Neural cell (in vitro differentiated cells): ENCODE measurements around the gene FN3KRP. TPM values are rescaled to one million over a fixed set of nuclear protein-coding genes. Genes with fewer than 3 reads are reported as not detected.

Source experiments
- H2AFZ ChIP-seq: fragments of 200-600, 300-800 bp; sonication (generic), shearing (Covaris generic); 2 replicates; pipeline ENCODE4 v1.6.0; 2014; ENCODE audit warnings: low read depth, mild to moderate bottlenecking, antibody characterized with exemption, low read length, moderate library complexity
- H3F3A ChIP-seq: fragments of 200-600 bp; shearing (Covaris generic); 2 replicates; pipeline ENCODE4 v1.6.1; 2016; ENCODE audit warnings: mild to moderate bottlenecking, moderate library complexity, mixed read lengths, antibody characterized with exemption, low read length; ENCODE audit not compliant: insufficient read depth, poor library complexity, severe bottlenecking
- H3K27ac ChIP-seq: fragments of 200-600, 300-800 bp; sonication (generic), shearing (Covaris generic); 2 replicates; pipeline ENCODE4 v1.5.1; 2014; ENCODE audit warnings: mild to moderate bottlenecking, low read length, moderate library complexity
- H3K27me3 ChIP-seq: fragments of 300-800, 200-600 bp; sonication (generic), shearing (Covaris generic); 2 replicates; pipeline ENCODE4 v1.6.0; 2014; ENCODE audit warnings: mild to moderate bottlenecking, low read depth, low read length, moderate library complexity; ENCODE audit not compliant: insufficient read depth
- H3K36me3 ChIP-seq: fragments of 300-800, 200-600 bp; sonication (generic), shearing (Covaris generic); 2 replicates; pipeline ENCODE4 v1.5.1; 2014; ENCODE audit warnings: mild to moderate bottlenecking, antibody characterized with exemption, low read length, moderate library complexity; ENCODE audit not compliant: insufficient read depth
- H3K4me2 ChIP-seq: fragments of 300-800, 200-600 bp; sonication (generic), shearing (Covaris generic); 2 replicates; pipeline ENCODE4 v1.6.0; 2014; ENCODE audit warnings: mild to moderate bottlenecking, low read length
- H3K4me3 ChIP-seq: fragments of 300-800, 200-600 bp; sonication (generic), shearing (Covaris generic); 2 replicates; pipeline ENCODE4 v1.5.1; 2014; ENCODE audit warnings: mild to moderate bottlenecking, low read length, moderate library complexity
- H3K79me2 ChIP-seq: fragments of 200-600 bp; shearing (Covaris generic); replicated peaks from 2 replicates; pipeline ENCODE4 v1.6.0; 2014; ENCODE audit warnings: mild to moderate bottlenecking, low read length, moderate library complexity; ENCODE audit not compliant: insufficient read depth
- H3K9ac ChIP-seq: fragments of 300-800, 200-600 bp; sonication (generic), shearing (Covaris generic); 2 replicates; pipeline ENCODE4 v1.6.1; 2016; ENCODE audit warnings: mild to moderate bottlenecking, low read length, mixed read lengths
- H3K9me2 ChIP-seq: fragments of 200-600 bp; shearing (Covaris generic); 2 replicates; pipeline ENCODE4 v1.6.1; 2016; ENCODE audit warnings: mild to moderate bottlenecking, low read length, mixed read lengths; ENCODE audit not compliant: insufficient read depth
- H3K9me3 ChIP-seq: fragments of 200-600, 300-800 bp; sonication (generic), shearing (Covaris generic); 2 replicates; pipeline ENCODE4 v1.6.1; 2016; ENCODE audit warnings: mild to moderate bottlenecking, mixed run types, low read length, moderate library complexity, mixed read lengths
- H4K20me1 ChIP-seq: fragments of 200-600 bp; shearing (Covaris generic); 2 replicates; pipeline ENCODE4 v1.6.1; 2016; ENCODE audit warnings: mild to moderate bottlenecking, mixed run types; ENCODE audit not compliant: insufficient read depth
- EZH2 ChIP-seq: fragments of 200-600, 300-800 bp; shearing (Covaris generic), sonication (generic); IDR thresholded peaks from 2 replicates; pipeline ENCODE4 v1.6.1; 2014; ENCODE audit warnings: antibody characterized with exemption, low read length, borderline replicate concordance, mild to moderate bottlenecking; ENCODE audit not compliant: insufficient read depth, poor library complexity, severe bottlenecking
- MXI1 ChIP-seq: fragments of 450-650 bp; conservative IDR thresholded peaks from 2 replicates; pipeline ENCODE4 v1.6.1; 2014; ENCODE audit warnings: antibody characterized with exemption, mild to moderate bottlenecking; ENCODE audit not compliant: poor library complexity, severe bottlenecking
- POLR2AphosphoS5 ChIP-seq: IDR thresholded peaks from 2 replicates; pipeline ENCODE4 v1.6.1; 2012
- RAD21 ChIP-seq: fragments of 450-650 bp; conservative IDR thresholded peaks from 2 replicates; pipeline ENCODE4 v1.6.1; 2014; ENCODE audit warnings: antibody characterized with exemption, mild to moderate bottlenecking, moderate library complexity
- SMC3 ChIP-seq: fragments of 450-650 bp; conservative IDR thresholded peaks from 2 replicates; pipeline ENCODE4 v1.6.1; 2014; ENCODE audit warnings: antibody characterized with exemption, mild to moderate bottlenecking, moderate library complexity; ENCODE audit not compliant: poor library complexity
- TAF1 ChIP-seq: IDR thresholded peaks from 2 replicates; pipeline ENCODE4 v1.6.1; 2012; ENCODE audit warnings: low read depth
- polyA plus RNA-seq: library from polyadenylated mRNA; depleted of rRNA; stranded (reverse); fragments of >200 nt; gene quantifications from 2 replicates; pipeline ENCODE4 v1.2.3, GENCODE V29; 2014
- TF ChIP-seq, protein P1 (sequence below): fragments of 450-650 bp; IDR thresholded peaks from 2 replicates; pipeline ENCODE4 v1.5.1; 2014; ENCODE audit warnings: antibody characterized with exemption, mild to moderate bottlenecking, moderate library complexity; ENCODE audit not compliant: poor library complexity, severe bottlenecking
- TF ChIP-seq, protein P2 (sequence below): IDR thresholded peaks from 2 replicates; pipeline ENCODE4 v1.6.1; 2012; ENCODE audit warnings: borderline replicate concordance

The FN3KRP gene
- polyA plus RNA-seq, 1 donor from 2014 or later = 32.7 TPM

DNA sequence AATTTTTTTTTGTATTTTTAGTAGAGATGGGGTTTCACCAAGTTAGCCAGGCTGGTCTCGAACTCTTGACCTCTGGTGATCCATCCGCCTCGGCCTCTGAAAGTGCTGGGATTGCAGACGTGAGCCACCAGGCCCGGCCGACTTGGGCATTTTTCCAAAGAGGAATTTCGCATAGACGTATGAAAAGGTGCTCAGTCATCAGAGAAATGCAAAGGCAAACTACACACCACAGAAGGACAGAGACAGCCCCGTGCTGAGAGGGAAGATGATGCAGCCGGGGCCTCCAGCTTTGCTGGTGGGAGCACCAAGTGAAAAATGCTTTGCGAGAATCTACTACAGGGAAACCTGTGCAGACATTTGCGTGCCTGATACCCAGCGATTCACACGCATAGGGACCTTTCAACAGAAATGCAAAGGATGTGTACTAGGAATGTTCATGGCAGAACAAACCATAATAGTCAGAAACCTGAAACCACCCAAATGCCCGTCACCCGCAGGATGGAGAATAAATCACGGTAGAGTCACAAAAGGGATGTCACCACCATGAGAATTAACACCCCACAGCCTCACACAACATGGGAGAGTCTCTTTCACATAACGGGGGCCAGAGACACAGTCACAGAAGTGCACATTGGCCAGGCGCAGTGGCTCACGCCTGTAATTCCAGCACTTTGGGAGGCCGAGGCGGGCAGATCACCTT lies 23.2 kb upstream of the FN3KRP start:
- no peaks in the 10 kb centered on the region for H3K36me3 ChIP-seq
- no peaks in the 10 kb centered on the region for H3K9me3 ChIP-seq
- peaks cover 8% of the 10 kb centered on the region for H3K79me2 ChIP-seq
- no peak overlapping the region for H3K27ac ChIP-seq
- H2AFZ ChIP-seq = no peak overlapping the region
- TF ChIP-seq POLR2AphosphoS5 = no peak
- TF ChIP-seq EZH2 = no peak
- no peak for TF ChIP-seq RAD21
- TF ChIP-seq, protein P1, sequence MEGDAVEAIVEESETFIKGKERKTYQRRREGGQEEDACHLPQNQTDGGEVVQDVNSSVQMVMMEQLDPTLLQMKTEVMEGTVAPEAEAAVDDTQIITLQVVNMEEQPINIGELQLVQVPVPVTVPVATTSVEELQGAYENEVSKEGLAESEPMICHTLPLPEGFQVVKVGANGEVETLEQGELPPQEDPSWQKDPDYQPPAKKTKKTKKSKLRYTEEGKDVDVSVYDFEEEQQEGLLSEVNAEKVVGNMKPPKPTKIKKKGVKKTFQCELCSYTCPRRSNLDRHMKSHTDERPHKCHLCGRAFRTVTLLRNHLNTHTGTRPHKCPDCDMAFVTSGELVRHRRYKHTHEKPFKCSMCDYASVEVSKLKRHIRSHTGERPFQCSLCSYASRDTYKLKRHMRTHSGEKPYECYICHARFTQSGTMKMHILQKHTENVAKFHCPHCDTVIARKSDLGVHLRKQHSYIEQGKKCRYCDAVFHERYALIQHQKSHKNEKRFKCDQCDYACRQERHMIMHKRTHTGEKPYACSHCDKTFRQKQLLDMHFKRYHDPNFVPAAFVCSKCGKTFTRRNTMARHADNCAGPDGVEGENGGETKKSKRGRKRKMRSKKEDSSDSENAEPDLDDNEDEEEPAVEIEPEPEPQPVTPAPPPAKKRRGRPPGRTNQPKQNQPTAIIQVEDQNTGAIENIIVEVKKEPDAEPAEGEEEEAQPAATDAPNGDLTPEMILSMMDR = no peak
- no peak for TF ChIP-seq SMC3
- TF ChIP-seq, protein P2, sequence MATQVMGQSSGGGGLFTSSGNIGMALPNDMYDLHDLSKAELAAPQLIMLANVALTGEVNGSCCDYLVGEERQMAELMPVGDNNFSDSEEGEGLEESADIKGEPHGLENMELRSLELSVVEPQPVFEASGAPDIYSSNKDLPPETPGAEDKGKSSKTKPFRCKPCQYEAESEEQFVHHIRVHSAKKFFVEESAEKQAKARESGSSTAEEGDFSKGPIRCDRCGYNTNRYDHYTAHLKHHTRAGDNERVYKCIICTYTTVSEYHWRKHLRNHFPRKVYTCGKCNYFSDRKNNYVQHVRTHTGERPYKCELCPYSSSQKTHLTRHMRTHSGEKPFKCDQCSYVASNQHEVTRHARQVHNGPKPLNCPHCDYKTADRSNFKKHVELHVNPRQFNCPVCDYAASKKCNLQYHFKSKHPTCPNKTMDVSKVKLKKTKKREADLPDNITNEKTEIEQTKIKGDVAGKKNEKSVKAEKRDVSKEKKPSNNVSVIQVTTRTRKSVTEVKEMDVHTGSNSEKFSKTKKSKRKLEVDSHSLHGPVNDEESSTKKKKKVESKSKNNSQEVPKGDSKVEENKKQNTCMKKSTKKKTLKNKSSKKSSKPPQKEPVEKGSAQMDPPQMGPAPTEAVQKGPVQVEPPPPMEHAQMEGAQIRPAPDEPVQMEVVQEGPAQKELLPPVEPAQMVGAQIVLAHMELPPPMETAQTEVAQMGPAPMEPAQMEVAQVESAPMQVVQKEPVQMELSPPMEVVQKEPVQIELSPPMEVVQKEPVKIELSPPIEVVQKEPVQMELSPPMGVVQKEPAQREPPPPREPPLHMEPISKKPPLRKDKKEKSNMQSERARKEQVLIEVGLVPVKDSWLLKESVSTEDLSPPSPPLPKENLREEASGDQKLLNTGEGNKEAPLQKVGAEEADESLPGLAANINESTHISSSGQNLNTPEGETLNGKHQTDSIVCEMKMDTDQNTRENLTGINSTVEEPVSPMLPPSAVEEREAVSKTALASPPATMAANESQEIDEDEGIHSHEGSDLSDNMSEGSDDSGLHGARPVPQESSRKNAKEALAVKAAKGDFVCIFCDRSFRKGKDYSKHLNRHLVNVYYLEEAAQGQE = no peak
- no peak for TF ChIP-seq TAF1
- TF ChIP-seq MXI1 = no peak
- H3K4me3 ChIP-seq = no peak overlapping the region
- no peak overlapping the region for H3K4me2 ChIP-seq
- no peaks in the 10 kb centered on the region for H3K9me2 ChIP-seq
- H3K27me3 ChIP-seq = peaks cover 8% of the 10 kb centered on the region
- no peaks in the 10 kb centered on the region for H3F3A ChIP-seq
- H3K9ac ChIP-seq = no peak overlapping the region
- no peaks in the 10 kb centered on the region for H4K20me1 ChIP-seq

DNA sequence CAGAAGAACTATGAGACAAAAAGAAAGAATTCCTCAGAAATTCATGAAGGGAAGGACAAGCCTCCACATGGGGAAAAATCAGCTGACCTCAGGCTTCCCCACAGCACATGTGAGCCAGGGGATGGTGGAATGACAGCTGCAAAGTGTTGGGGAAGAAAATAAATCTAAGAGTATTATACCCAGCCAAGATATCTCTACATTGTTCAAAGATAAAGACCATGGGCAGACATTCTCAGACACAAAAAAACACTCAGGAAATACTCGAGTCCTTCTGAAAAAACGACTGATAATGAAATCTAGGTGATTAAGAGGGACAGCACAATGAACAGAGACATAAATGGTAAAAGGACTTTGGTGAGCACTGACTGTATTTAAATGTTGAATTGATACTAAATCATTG lies 21.9 kb upstream of the FN3KRP start:
- Histone ChIP-seq H3K9ac (no peak overlapping the region), H2AFZ (no peak overlapping the region), H3K9me3 (no peaks in the 10 kb centered on the region), H3K9me2 (no peaks in the 10 kb centered on the region), H3K27me3 (peaks cover 8% of the 10 kb centered on the region), H3K4me2 (no peak overlapping the region), H3F3A (no peaks in the 10 kb centered on the region), H3K27ac (no peak overlapping the region), H4K20me1 (no peaks in the 10 kb centered on the region), H3K79me2 (peaks cover 8% of the 10 kb centered on the region), H3K36me3 (no peaks in the 10 kb centered on the region), H3K4me3 (no peak overlapping the region)
- no peak for TF ChIP-seq TAF1
- no peak for TF ChIP-seq RAD21
- no peak for TF ChIP-seq MXI1
- TF ChIP-seq, protein P1 = no peak
- TF ChIP-seq SMC3 = no peak
- TF ChIP-seq POLR2AphosphoS5 = no peak
- TF ChIP-seq, protein P2 = no peak
